Stimulated activated CD4-positive, alpha-beta T cell treated with anti-CD3 and anti-CD28 coated beads, Interleukin-1b, Interleukin-23, amount 100 ng/mL, for 48 hours (primary cell): ENCODE data around the gene HES7.

Experiments used
- DNase-seq: peaks from one replicate; pipeline ENCODE4 v3.0.0-alpha.2; 2020

The HES7 gene

DNA sequence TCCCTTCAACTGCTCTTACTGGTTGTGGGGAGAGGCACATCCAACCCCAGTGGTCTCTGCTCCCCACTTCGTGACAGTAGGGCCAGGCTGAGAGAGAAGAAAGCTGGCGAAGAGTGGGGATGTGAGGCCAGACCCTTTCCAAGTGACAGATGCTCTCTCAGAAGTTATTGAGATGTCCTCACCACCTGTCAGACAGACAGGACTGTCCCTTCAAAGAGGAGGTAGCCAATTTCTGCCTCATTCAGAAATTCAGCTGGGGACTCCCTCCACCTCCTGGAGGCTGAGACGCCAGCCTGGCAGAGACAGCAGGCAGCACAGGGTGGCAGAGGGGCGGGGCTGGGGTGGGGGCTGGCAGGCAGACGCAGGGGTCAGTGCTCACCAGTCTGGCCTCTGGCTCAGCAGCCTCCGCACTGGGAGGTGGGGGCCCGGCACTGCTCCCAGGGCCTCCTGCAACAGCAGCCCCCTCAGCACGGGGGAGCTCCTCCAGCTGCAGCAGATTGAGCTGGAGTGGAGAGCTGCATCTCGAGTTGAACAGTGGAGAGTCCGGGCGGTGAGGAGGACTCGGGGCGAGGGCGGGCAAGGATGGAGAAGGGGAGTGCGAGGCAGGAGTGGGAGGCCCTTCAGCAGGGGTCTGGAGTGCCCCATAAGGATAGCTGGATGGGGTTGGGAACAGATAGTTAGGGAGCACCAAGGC is 19.1 kb upstream of the HES7 start:
- no peak for DNase-seq

- DNase-seq = no peak
These were observed 18.4 kb upstream of the HES7 start for GRCh38 chr17:8142158-8142886.

- no peak for DNase-seq
These were observed 17.8 kb upstream of the HES7 start for GRCh38 chr17:8141741-8142140.

DNA sequence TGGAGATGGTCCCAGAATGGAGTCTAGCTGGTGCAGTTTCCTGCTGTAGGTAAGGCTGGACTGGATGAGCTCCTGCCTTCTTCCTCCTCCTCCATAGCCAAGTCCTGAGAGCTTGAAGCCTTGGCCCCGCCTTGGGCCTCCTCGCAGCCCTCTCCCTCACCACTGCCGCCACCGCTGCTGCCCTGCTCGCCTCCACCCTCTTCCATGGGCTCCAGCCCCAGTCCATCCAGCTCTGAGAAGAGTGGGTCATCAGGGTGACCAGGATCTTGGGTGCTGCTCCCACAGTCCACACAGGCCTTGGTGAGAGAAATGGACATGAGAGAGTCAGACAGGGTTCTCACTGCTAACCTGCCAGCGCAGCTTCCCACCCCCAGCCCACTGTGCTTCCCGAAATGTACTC is 17.1 kb upstream of the HES7 start:
- DNase-seq = no peak

DNA sequence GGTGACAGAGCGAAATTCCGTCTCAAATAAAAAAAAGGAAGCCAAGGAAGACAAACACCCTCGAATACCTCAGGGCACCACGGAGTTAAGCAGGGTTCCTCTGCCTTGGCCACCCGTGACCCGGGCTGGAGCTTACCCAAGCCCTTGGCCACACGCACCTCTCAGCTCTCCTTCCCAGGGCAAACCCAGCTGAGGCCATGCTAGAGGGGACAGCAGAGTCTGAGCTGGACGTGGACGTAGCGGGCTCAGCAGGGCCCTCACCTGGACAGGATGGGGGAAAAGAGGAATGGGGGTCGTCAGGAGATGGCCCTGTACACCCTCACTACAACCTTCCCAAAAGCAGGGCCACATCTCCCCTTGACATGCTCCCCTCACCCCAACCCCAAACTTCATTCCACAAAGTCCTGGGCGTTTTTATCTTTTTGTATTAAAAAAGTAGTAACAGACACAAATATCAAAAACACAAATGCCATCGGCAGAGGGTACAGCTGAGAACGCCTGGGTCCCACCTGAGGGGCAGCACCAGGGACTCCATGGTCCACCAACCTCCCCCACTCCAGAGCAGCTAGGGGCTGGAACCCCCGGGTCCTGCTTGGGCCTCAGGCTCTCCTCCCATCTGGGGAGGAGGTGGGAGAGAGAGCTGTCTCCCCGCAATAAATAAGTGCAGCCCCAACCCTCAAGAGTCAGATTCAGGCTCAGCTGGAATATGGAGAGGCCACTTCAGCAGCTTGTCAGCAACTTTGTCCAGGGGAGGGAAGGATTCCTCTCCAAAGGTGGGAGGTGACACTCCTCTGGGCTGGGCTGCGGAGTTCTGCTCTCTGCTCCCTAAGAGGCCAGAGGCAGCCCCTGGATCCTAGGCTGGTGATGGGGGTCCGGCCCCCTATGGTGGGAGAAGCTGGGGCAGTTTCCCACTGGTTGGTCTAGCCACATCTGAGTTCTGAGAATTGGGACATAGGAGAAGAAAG is 16.4 kb upstream of the HES7 start:
- DNase-seq = no peak

DNA sequence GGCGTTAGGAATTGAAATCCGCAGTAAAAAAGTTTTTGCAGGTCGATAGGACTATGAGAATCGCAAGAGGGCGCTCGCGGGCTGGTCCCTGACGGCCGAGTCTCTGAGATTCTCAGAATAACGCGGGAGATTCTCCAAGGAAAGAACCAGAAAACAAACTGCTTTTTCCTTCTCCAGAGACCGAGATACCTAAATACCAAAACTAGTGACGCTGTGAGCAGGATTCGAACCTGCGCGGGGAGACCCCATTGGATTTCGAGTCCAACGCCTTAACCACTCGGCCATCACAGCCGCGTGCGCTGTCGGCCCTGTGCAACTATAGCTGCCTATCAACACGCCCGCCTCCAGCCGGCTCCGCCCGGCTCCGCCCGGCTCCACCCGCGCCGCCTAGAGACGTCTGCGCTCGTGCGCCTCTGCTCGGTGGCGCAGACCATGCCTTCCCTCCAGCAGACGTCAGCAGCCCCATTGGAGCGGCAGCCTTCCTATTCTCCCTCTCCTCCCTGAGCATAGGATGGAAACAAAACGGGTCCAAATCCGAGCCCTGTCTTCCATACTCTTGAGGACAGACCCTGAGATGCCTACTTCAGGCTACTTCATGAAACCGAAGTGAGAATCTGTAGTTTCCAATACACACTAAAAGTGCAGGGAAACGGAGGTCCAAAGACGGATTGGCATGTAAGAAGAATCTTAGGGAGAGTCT is 14.9 kb upstream of the HES7 start:
- DNase-seq = peak; percentile 98

GRCh38 chr17:8138374-8138671 is 14.4 kb upstream of the HES7 start:
- DNase-seq = no peak

DNA sequence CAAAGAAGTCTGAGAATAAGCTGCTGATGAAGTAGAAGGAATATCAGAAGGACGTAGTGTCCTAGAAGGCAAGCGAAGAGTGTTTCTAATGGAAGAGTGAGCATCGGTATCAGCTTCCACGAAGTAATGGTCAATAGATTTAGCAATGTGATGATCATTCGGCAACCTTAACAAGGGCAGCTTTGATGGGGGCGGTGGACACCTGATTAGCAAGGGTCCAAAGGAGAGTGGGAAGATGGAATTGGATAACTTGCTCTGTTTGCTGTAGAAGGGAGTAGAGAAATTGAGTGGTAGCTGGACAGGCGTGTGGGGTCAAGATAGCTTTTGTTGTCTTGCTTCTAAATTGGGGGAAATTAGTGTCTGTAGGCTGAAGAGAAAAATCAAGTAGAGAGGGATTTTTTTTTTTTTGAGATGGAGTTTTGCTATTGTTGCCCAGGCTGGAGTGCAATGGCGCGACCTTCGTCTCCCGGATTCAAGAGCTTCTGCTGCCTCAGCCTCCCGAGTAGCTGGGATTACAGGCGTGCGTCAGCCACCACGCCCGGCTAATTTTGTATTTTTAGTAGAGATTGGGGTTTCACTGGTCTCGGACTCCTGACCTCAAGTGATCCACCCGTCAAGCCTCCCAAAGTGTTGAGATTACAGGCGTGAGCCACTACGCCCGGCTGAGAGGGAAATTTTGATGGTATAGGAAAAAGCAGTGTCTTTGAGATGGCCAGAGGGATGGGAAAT is 13.9 kb upstream of the HES7 start:
- DNase-seq = no peak

DNA sequence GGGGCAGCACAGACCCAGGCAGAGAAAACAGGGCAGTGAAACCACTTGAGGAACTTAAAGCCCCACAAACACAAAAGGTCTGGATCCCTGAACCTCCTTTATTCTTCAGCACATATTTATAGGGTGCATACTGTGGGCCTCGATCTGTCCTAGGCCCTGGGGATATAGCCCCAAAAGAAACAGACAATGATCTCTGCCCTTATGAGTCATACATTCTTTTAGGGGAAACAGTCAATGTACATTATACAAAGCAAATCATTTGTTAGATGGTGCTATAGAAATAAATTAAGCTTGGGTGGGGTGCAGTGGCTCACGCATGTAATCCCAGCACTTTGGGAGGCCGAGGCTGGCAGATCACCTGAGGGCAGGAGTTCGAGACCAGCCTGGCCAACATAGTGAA is 10.0 kb upstream of the HES7 start:
- no peak for DNase-seq

DNA sequence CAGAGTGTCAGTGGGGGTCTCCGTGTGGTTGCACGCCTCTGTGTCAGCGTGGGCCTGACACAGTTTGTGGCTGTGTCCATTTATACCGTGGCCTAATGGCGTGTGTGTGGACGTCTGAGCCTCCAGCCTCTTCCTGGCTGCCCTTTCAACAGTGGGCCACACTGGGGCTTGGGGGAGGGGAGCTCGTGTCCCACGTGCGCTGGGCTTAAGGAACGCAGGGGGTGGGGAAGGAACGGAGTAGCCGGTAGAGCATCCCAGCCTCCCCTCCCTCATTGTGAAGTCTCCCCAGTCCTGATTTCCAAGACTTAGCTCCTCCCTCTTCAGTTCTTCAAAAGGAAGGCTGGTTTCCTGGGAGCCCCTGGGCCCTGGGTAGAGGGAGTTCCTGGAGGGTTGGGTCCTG is 9.5 kb upstream of the HES7 start:
- DNase-seq = no peak

DNA sequence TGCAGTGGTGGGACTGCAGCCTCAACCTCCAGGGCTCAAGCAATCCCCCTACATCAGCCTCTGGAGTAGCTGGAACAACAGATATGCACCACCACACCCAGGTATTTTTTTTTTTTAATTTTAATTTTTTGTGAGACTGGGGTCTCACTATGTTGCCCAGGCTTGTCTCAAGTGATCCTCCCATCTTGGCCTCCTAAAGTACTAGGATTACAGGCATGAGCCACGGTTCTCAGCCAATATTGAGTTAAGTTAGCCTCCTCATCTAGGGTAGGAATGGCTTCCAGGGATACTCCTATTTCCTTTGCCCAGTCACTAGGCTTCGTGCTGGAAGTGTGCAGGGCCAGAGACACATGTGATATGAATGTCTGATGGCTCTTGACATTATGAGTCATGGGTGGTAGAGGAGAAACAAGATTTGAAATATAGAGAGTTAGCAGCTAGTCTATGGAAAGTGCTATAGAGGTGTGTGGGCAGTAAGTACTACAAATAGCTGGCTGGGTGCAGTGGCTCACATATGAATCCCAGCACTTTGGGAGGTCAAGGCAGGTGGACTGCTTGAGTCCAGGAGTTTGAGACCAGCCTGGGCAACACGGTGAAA is 8.0 kb upstream of the HES7 start:
- no peak for DNase-seq

DNA sequence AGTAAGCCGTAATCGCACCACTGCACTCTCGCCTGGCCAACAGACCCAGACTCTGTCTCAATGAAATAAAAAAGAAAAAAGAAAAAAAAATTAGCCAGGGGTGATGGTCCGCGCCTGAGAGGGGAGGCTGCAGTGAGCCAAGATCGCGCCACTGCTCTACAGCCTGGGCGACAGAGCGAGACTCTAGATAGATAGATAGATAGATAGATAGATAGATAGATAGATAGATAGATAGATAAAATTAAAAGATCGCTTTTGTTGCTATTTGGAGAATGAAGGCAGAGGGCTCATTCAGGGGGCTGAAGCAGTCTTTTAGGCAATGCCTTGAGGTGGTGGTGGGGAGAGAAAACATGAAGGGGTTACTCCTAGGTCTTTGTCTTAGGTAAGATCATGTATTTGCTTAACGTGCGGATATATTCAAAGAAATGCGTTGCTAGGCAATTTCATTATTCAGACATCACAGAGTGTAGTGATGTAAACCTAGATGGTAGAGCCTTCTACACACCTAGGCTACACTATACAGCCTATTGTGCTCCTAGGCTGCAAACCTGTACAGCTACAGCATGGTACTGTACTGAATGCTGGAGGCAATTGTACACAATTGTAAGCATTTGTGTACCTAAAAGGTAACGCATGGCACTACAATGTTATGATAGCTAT is 4.3 kb upstream of the HES7 start:
- no peak for DNase-seq

DNA sequence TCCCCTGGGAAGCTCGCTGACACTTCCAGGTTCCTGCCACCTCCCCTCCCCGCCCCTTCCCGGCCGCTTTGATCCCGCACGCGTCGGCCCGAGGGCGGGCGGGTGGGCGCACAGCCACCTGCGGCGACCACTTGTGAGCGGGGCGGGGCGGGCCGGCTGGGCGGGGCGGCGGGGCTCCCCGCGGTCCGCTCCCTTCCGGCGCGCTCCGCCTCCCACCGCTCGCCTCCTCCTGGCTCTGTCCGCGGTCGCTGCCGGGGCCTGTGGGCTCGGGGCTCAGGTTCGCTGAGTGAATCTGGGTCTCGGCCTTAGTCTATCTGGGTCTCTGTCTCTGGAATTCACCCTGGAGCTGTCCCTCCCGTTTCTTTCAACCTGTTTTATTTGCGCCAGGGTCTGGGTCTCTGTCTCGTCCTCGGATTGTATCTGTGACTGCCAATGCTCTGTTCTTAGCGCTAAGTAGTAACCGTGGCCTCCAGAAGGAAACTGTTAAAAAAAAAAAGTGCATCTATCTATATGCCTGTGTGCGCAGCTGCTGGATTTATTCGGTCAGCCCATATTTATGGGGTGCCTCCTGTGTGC is 2.7 kb upstream of the HES7 start:
- no peak for DNase-seq

GRCh38 chr17:8125947-8126490 is 2.1 kb upstream of the HES7 start:
- no peak for DNase-seq

GRCh38 chr17:8125154-8125946 is 1.4 kb upstream of the HES7 start:
- peak; percentile 90 for DNase-seq

- DNase-seq = peak; percentile 31
These were observed 646 bp upstream of the HES7 start for GRCh38 chr17:8124350-8125153.

GRCh38 chr17:8122924-8123694 is 797 bp downstream of the HES7 start:
- DNase-seq = peak; percentile 53

GRCh38 chr17:8122422-8122923 is 1.4 kb downstream of the HES7 start:
- DNase-seq = no peak
